B cell (primary cell): ENCODE results near the gene INSR.

Experiments
- EZH2 ChIP-seq: IDR thresholded peaks from 2 replicates; pipeline ENCODE4 v1.6.1; 2012; ENCODE audit warnings: borderline replicate concordance, low read depth, mild to moderate bottlenecking, moderate library complexity, low read length; ENCODE audit not compliant: insufficient read depth, poor library complexity, severe bottlenecking
- TF ChIP-seq, protein P1 (sequence below): fragments of 200-600 bp; IDR thresholded peaks from one replicate; pipeline ENCODE4 v1.8.0; 2022; ENCODE audit warnings: antibody characterized with exemption, mild to moderate bottlenecking

GRCh38 chr19:7130043-7130442 is 164.2 kb downstream of the INSR start:
- TF ChIP-seq, protein P1, sequence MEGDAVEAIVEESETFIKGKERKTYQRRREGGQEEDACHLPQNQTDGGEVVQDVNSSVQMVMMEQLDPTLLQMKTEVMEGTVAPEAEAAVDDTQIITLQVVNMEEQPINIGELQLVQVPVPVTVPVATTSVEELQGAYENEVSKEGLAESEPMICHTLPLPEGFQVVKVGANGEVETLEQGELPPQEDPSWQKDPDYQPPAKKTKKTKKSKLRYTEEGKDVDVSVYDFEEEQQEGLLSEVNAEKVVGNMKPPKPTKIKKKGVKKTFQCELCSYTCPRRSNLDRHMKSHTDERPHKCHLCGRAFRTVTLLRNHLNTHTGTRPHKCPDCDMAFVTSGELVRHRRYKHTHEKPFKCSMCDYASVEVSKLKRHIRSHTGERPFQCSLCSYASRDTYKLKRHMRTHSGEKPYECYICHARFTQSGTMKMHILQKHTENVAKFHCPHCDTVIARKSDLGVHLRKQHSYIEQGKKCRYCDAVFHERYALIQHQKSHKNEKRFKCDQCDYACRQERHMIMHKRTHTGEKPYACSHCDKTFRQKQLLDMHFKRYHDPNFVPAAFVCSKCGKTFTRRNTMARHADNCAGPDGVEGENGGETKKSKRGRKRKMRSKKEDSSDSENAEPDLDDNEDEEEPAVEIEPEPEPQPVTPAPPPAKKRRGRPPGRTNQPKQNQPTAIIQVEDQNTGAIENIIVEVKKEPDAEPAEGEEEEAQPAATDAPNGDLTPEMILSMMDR: no peak
- no peak for TF ChIP-seq EZH2
